Testis (tissue), 2 donors: ENCODE data around the gene ADRA2B.

Source experiments
- CTCF ChIP-seq, 3 experiments: fragments of 450-650 bp in 2 of 3; fragments of 200-600 bp in 1 of 3; sonication (generic) in 1 of 3; IDR thresholded peaks; one replicate each; pipeline ENCODE4 v1.5.1; 2016 to 2019; ENCODE audit warnings: antibody characterized with exemption in 3 of 3, mild to moderate bottlenecking in 2 of 3, moderate library complexity in 1 of 3
- POLR2A ChIP-seq: fragments of 450-650 bp; IDR thresholded peaks from one replicate; pipeline ENCODE4 v1.6.1; 2017; ENCODE audit warnings: antibody characterized with exemption, mild to moderate bottlenecking, moderate library complexity

- TF ChIP-seq POLR2A: no peak
- TF ChIP-seq CTCF (IDR thresholded peaks at IDR 0.05): no peak
Measured at GRCh38 chr2:96083064-96083939, 33.1 kb downstream of the ADRA2B start.
